ENCODE results near the gene RALY.

- TF ChIP-seq CTCF (IDR thresholded peaks at IDR 0.05): no peak
- TF ChIP-seq POLR2A (IDR thresholded peaks at IDR 0.05): no peak
Measured at GRCh38 chr20:34014878-34015277, 21.2 kb downstream of the RALY start.

Measured in testis (tissue), 2 donors.